ENCODE data around the gene IL1RAPL2. TPM values are rescaled to one million over a fixed set of nuclear protein-coding genes. Genes with fewer than 3 reads are reported as not detected.

The IL1RAPL2 gene
- total RNA-seq, 2 experiments from 2014 or later = not detected

- no peak overlapping the region for H3K4me3 Mint-ChIP-seq
- no peak overlapping the region for H3K27ac Mint-ChIP-seq
- no peaks in the 10 kb centered on the region for H3K4me1 Mint-ChIP-seq
- H3K9me3 Mint-ChIP-seq (ENCODE audit: low read depth) = no peaks in the 10 kb centered on the region
- no peaks in the 10 kb centered on the region for H3K27me3 Mint-ChIP-seq
- H3K36me3 Mint-ChIP-seq = no peaks in the 10 kb centered on the region
- ATAC-seq (no peak), DNase-seq (no peak)
- CTCF ChIA-PET = no interaction called here
Observed at GRCh38 chrX:105706041-105706440, 1140.0 kb downstream of the IL1RAPL2 start.

DNA sequence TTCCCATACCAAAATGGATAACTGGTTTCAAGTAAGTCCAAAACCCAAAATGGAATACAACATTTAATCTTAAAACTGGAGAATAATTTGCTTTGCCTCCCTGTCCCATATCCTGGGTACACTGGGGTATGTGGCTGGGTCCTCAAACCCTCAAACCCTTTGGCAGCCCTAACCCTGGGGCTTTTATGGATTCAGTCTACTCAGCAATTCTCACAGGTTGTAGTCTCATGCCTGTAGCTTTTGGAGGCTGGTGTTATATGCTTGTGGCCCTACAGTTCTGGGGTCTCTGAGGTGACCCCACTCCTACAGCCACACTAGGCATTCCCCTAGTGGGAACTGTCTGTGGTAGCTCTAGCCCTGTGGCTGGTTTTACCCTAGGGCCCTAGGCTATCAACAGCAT is 1145.8 kb downstream of the IL1RAPL2 start:
- no peak for ATAC-seq
- no peak overlapping the region for H3K4me3 Mint-ChIP-seq
- no peaks in the 10 kb centered on the region for H3K36me3 Mint-ChIP-seq
- no peak overlapping the region for H3K27ac Mint-ChIP-seq
- no peaks in the 10 kb centered on the region for H3K4me1 Mint-ChIP-seq
- no peak for DNase-seq
- CTCF ChIA-PET = no interaction called here
- peaks cover 2% of the 10 kb centered on the region for H3K9me3 Mint-ChIP-seq (ENCODE audit: low read depth)
- H3K27me3 Mint-ChIP-seq = no peaks in the 10 kb centered on the region

- DNase-seq (no peak), ATAC-seq (no peak)
- H3K4me3 Mint-ChIP-seq = no peak overlapping the region
- no peaks in the 10 kb centered on the region for H3K4me1 Mint-ChIP-seq
- CTCF ChIA-PET = no interaction called here
- H3K9me3 Mint-ChIP-seq (ENCODE audit: low read depth) = peaks cover 2% of the 10 kb centered on the region
- no peaks in the 10 kb centered on the region for H3K36me3 Mint-ChIP-seq
- H3K27me3 Mint-ChIP-seq = no peaks in the 10 kb centered on the region
- no peak overlapping the region for H3K27ac Mint-ChIP-seq
Observed at GRCh38 chrX:105715746-105716145, 1149.7 kb downstream of the IL1RAPL2 start.

- Mint-ChIP-seq H3K27me3 (no peaks in the 10 kb centered on the region), H3K4me1 (no peaks in the 10 kb centered on the region), H3K36me3 (no peaks in the 10 kb centered on the region), H3K9me3 (ENCODE audit: low read depth) (no peaks in the 10 kb centered on the region), H3K4me3 (no peak overlapping the region), H3K27ac (no peak overlapping the region)
- CTCF ChIA-PET = no interaction called here
- no peak for ATAC-seq
- DNase-seq = no peak
Observed at GRCh38 chrX:105723966-105724735, 1158.2 kb downstream of the IL1RAPL2 start.

DNA sequence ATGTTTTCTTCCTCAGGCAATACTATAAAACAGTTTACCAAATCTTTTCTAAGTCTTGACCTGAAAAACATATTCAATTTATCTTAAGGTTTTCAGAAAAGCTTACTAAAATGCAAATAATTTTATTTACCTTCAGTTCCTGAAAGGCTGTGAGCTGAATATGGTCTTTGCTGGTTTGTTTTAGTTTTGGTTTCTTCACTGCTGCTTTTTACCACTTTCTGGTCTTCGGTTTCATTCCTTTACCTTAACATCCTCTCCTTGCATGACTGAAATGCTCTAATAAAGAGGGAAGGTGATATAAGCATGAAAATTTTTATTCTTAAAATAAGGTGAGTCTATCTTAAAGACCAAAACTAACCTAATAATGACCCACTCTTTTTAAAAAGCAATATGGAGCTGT is 1159.2 kb downstream of the IL1RAPL2 start:
- DNase-seq = no peak
- Mint-ChIP-seq H3K36me3 (no peaks in the 10 kb centered on the region), H3K9me3 (ENCODE audit: low read depth) (no peaks in the 10 kb centered on the region), H3K4me3 (no peak overlapping the region), H3K27ac (no peak overlapping the region), H3K4me1 (no peaks in the 10 kb centered on the region), H3K27me3 (no peaks in the 10 kb centered on the region)
- ATAC-seq = no peak
- CTCF ChIA-PET = no interaction called here

DNA sequence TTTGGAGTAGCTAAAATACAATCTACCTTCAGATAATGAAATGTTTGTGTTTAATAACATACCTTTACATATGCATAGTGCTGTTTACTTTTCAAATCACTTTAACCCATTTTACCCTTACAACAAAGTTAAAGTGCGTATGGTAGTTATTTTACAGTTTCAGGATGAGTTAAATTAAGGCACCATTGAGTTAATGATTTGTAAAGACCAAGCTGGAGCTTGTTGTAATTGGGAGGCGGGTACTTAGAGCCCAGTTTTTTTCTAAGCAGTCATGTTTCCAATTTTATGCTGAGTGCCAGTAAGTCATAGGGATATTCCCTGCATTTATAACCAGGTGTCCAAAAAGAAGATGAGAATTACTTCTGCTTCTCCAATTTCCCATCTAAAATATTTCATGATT is 1172.2 kb downstream of the IL1RAPL2 start:
- H3K36me3 Mint-ChIP-seq = no peaks in the 10 kb centered on the region
- no peaks in the 10 kb centered on the region for H3K4me1 Mint-ChIP-seq
- ATAC-seq = no peak
- H3K9me3 Mint-ChIP-seq (ENCODE audit: low read depth) = peaks cover 3% of the 10 kb centered on the region
- CTCF ChIA-PET = no interaction called here
- no peak for DNase-seq
- no peak overlapping the region for H3K27ac Mint-ChIP-seq
- no peak overlapping the region for H3K4me3 Mint-ChIP-seq
- H3K27me3 Mint-ChIP-seq = no peaks in the 10 kb centered on the region

DNA sequence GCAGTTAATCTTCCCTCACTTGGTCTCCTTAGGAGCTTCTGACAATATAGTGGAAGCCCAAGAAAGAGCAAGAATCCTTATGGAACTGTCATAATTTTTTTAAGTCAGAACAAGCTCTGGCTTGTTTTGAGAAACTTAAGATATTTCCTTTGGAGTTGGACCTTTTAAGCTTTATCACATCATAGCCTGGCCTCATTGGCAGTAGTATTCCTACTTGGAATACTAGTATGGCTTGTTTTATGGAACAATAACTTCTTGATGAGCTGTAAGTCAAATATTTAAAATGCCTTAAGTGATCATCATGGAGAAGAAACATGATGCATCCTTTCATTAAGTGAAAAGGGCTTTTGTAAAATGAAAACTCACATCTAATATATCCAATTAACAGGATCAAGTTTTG is 1178.3 kb downstream of the IL1RAPL2 start:
- H3K27me3 Mint-ChIP-seq = no peaks in the 10 kb centered on the region
- no peak overlapping the region for H3K4me3 Mint-ChIP-seq
- no peaks in the 10 kb centered on the region for H3K36me3 Mint-ChIP-seq
- peaks cover 3% of the 10 kb centered on the region for H3K9me3 Mint-ChIP-seq (ENCODE audit: low read depth)
- DNase-seq (no peak), ATAC-seq (no peak)
- no peaks in the 10 kb centered on the region for H3K4me1 Mint-ChIP-seq
- CTCF ChIA-PET = no interaction called here
- H3K27ac Mint-ChIP-seq = no peak overlapping the region

GRCh38 chrX:105744946-105745345 is 1178.9 kb downstream of the IL1RAPL2 start:
- no peaks in the 10 kb centered on the region for H3K27me3 Mint-ChIP-seq
- no peaks in the 10 kb centered on the region for H3K36me3 Mint-ChIP-seq
- H3K9me3 Mint-ChIP-seq (ENCODE audit: low read depth) = peaks cover 3% of the 10 kb centered on the region
- DNase-seq (no peak), ATAC-seq (no peak)
- CTCF ChIA-PET = no interaction called here
- H3K4me1 Mint-ChIP-seq = no peaks in the 10 kb centered on the region
- no peak overlapping the region for H3K27ac Mint-ChIP-seq
- H3K4me3 Mint-ChIP-seq = no peak overlapping the region

DNA sequence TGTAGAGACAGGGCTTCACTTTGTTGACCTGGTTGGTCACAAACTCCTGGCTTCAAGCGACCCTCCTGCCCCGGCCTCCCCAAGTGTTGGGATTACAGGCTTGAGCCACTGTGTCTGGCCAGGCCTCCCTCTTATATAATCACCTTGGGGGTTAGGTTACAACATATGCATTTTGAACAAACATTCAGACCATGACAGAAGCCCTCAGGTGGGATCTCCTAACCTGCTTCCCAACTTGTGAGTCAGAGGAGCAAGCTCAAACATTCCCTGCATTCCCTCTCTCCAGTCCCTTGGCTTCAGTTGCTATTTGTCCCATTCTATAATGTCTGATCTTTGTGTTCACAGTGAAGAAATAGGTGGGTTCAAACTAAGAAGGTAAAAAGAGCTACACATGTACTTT is 1179.9 kb downstream of the IL1RAPL2 start:
- H3K27ac Mint-ChIP-seq = no peak overlapping the region
- H3K36me3 Mint-ChIP-seq = no peaks in the 10 kb centered on the region
- CTCF ChIA-PET = no interaction called here
- H3K4me3 Mint-ChIP-seq = no peak overlapping the region
- no peak for DNase-seq
- no peak for ATAC-seq
- no peaks in the 10 kb centered on the region for H3K27me3 Mint-ChIP-seq
- no peaks in the 10 kb centered on the region for H3K4me1 Mint-ChIP-seq
- peaks cover 3% of the 10 kb centered on the region for H3K9me3 Mint-ChIP-seq (ENCODE audit: low read depth)

- Mint-ChIP-seq H3K9me3 (ENCODE audit: low read depth) (no peaks in the 10 kb centered on the region), H3K4me1 (no peaks in the 10 kb centered on the region), H3K4me3 (no peak overlapping the region), H3K27me3 (no peaks in the 10 kb centered on the region), H3K27ac (no peak overlapping the region), H3K36me3 (no peaks in the 10 kb centered on the region)
- ATAC-seq = no peak
- CTCF ChIA-PET = no interaction called here
- DNase-seq = no peak
Observed at GRCh38 chrX:105752338-105752956, 1186.4 kb downstream of the IL1RAPL2 start.

- CTCF ChIA-PET = no interaction called here
- H3K27ac Mint-ChIP-seq = no peak overlapping the region
Observed at GRCh38 chrX:105753411-105753810, 1187.4 kb downstream of the IL1RAPL2 start.

DNA sequence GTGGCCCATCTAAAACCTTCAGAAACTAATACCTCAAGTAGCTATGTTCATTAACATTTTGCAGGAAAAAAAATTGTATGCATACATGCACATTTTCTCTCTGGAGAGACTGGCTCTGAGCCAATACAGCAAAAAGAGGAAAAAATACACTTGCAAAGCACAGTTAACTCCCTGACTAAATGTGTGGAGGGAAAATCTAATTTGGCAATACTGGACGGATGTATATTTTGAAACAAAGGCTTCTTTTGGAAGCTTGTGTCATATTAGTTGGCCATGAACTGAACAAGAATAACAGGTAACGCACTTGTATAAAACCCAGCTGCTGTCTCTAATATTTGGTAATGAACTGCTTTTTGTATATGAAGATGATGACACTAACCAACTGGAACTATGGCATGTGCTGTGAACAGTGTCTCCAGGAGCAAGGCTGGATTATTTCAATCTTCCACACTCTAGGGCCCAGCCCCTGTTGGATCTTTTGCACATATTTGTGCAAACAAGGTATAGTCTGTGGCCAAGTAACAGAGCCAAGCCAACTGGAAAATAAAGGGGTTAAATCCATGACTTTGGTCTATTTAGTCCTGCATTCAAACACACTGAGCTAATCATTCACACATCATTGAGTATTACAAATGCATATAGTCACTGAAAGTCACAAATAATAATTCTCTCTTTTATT is 1188.4 kb downstream of the IL1RAPL2 start:
- CTCF ChIA-PET = no interaction called here
- Mint-ChIP-seq H3K9me3 (ENCODE audit: low read depth) (no peaks in the 10 kb centered on the region), H3K27ac (no peak overlapping the region), H3K36me3 (no peaks in the 10 kb centered on the region), H3K4me3 (no peak overlapping the region), H3K4me1 (no peaks in the 10 kb centered on the region), H3K27me3 (no peaks in the 10 kb centered on the region)
- no peak for DNase-seq
- no peak for ATAC-seq

More at GRCh38 chrX:105753411-105753810, 1187.4 kb downstream of the IL1RAPL2 start:
- DNase-seq = no peak
- no peak overlapping the region for H3K4me3 Mint-ChIP-seq
- H3K36me3 Mint-ChIP-seq = no peaks in the 10 kb centered on the region
- H3K9me3 Mint-ChIP-seq (ENCODE audit: low read depth) = no peaks in the 10 kb centered on the region
- H3K4me1 Mint-ChIP-seq = no peaks in the 10 kb centered on the region
- H3K27me3 Mint-ChIP-seq = no peaks in the 10 kb centered on the region
- ATAC-seq = no peak

DNA sequence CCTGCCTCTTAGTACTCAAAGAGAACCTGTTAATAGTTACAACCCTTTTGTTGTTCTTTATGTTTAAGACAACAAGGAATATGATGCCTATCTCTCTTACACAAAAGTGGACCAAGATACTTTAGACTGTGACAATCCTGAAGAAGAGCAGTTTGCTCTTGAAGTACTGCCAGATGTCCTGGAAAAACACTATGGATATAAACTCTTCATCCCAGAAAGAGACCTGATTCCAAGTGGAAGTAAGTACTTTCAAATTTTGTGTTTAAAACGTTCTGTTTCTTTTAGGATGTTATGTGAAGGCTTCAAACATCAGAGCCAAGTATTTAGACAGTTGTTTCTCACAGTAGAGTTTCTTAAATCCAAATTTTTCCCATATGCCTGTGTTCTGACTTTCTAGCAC is 1189.1 kb downstream of the IL1RAPL2 start:
- H3K27ac Mint-ChIP-seq = no peak overlapping the region
- no peaks in the 10 kb centered on the region for H3K9me3 Mint-ChIP-seq (ENCODE audit: low read depth)
- CTCF ChIA-PET = no interaction called here
- no peak overlapping the region for H3K4me3 Mint-ChIP-seq
- H3K4me1 Mint-ChIP-seq = no peaks in the 10 kb centered on the region
- no peaks in the 10 kb centered on the region for H3K36me3 Mint-ChIP-seq
- ATAC-seq = no peak
- DNase-seq = no peak
- H3K27me3 Mint-ChIP-seq = no peaks in the 10 kb centered on the region

GRCh38 chrX:105758754-105759153 is 1192.8 kb downstream of the IL1RAPL2 start:
- no peaks in the 10 kb centered on the region for H3K4me1 Mint-ChIP-seq
- no peaks in the 10 kb centered on the region for H3K36me3 Mint-ChIP-seq
- CTCF ChIA-PET = no interaction called here
- H3K4me3 Mint-ChIP-seq = no peak overlapping the region
- H3K27ac Mint-ChIP-seq = no peak overlapping the region
- no peak for ATAC-seq
- DNase-seq = no peak
- H3K27me3 Mint-ChIP-seq = no peaks in the 10 kb centered on the region
- peaks cover 2% of the 10 kb centered on the region for H3K9me3 Mint-ChIP-seq (ENCODE audit: low read depth)

Measured in activated CD8-positive, alpha-beta memory T cell treated with anti-CD3 and anti-CD28 coated beads, Interleukin-2, amount 10 ng/mL, durations not matched to agents 7 days and 5 days (primary cell).